Rectal smooth muscle tissue (tissue), 1 donor: ENCODE measurements around the gene IGFBPL1.
"Not testable (repeated sequence)": the region's sequence is repeated elsewhere in the genome, so short reads cannot be mapped to it uniquely, and the experiment has no call there.

Experiments used
- H3K27ac ChIP-seq: one replicate; pipeline ENCODE4 v1.7.0; 2013; ENCODE audit warnings: low read depth, low read length, inconsistent platforms
- H3K27me3 ChIP-seq: one replicate; pipeline ENCODE4 v1.7.0; 2013; ENCODE audit warnings: low read length; ENCODE audit not compliant: control insufficient read depth, insufficient read depth
- H3K36me3 ChIP-seq: one replicate; pipeline ENCODE4 v1.7.0; 2013; ENCODE audit warnings: low read length; ENCODE audit not compliant: control insufficient read depth, insufficient read depth
- H3K4me1 ChIP-seq: one replicate; pipeline ENCODE4 v1.7.0; 2013; ENCODE audit warnings: low read length; ENCODE audit not compliant: control insufficient read depth, insufficient read depth
- H3K4me3 ChIP-seq: one replicate; pipeline ENCODE4 v1.7.0; 2013; ENCODE audit warnings: low read length
- H3K9ac ChIP-seq: one replicate; pipeline ENCODE4 v1.7.0; 2013; ENCODE audit warnings: low read length

The IGFBPL1 gene

GRCh38 chr9:38380872-38381534 is 43.3 kb downstream of the IGFBPL1 start:
- no peak overlapping the region for H3K9ac ChIP-seq
- H3K27ac ChIP-seq = no peak overlapping the region
- H3K4me3 ChIP-seq = no peak overlapping the region

GRCh38 chr9:38380230-38380871 is 43.9 kb downstream of the IGFBPL1 start:
- no peak overlapping the region for H3K27ac ChIP-seq
- no peak overlapping the region for H3K9ac ChIP-seq
- no peaks in the 10 kb centered on the region for H3K36me3 ChIP-seq
- H3K27me3 ChIP-seq = no peaks in the 10 kb centered on the region
- peaks cover 5% of the 10 kb centered on the region for H3K4me1 ChIP-seq
- H3K4me3 ChIP-seq = no peak overlapping the region

More at GRCh38 chr9:38380872-38381534, 43.3 kb downstream of the IGFBPL1 start:
- Histone ChIP-seq H3K4me1 (peaks cover 5% of the 10 kb centered on the region), H3K27me3 (no peaks in the 10 kb centered on the region), H3K36me3 (no peaks in the 10 kb centered on the region)

DNA sequence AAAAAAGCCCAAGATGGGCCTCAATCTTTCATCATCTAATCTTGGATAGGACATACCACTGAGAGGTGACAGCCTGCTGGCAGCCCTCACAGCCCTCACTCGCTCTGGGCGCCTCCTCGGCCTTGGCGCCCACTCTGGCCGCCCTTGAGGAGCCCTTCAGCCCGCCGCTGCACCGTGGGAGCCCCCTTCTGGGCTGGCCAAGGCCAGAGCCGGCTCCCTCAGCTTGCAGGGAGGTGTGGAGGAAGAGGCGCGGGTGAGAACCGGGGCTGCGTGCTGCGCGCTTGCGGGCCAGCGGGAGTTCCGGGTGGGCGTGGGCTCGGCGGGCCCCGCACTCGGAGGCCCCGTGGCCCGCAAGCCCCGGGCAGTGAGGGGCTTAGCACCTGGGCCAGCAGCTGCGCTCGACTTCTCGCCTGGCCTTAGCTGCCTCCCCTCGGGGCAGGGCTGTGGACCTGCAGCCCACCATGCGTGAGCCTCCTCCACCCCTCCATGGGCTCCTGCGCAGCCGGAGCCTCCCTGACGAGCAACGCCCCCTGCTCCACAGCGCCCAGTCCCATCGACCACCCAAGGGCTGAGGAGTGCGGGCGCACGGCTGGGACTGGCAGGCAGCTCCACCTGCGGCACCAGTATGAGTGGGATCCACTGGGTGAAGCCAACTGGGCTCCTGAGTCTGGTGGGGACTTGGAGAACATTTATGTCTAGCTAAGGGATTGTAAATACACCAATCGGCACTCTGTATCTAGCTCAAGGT is 46.7 kb downstream of the IGFBPL1 start:
- not testable (repeated sequence) for H3K4me3 ChIP-seq, H3K4me1 ChIP-seq, H3K36me3 ChIP-seq, H3K27me3 ChIP-seq, H3K9ac ChIP-seq
- H3K27ac ChIP-seq = peak overlapping the region; percentile 72

- Histone ChIP-seq H3K27ac (peak overlapping the region; percentile 72), H3K4me1 (peaks cover 8% of the 10 kb centered on the region), H3K4me3 (no peak overlapping the region), H3K36me3 (no peaks in the 10 kb centered on the region), H3K27me3 (no peaks in the 10 kb centered on the region), H3K9ac (no peak overlapping the region)
Observed at GRCh38 chr9:38376021-38376670, 48.1 kb downstream of the IGFBPL1 start.

DNA sequence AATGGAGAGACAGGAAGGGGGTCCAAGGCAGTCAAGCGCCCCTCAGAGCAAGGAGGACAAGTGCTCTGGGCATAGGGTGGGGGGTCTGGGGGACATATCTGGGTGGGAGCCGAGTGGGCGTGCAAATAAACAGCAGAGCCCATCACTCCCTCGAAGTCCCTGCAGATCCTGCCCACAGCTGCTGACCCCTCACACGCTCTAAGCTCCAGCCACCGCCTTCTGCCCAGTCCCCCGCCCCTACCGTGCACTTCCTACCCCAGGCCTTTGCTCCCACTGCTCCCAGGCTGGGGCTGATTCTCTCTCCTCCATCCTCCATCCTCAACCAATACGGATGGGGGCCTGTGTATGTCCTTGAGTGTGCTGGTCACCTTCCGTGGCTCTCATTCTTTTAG is 48.7 kb downstream of the IGFBPL1 start:
- Histone ChIP-seq H3K27me3 (no peaks in the 10 kb centered on the region), H3K4me3 (no peak overlapping the region), H3K36me3 (no peaks in the 10 kb centered on the region), H3K9ac (no peak overlapping the region), H3K27ac (peak overlapping the region; percentile 60), H3K4me1 (peaks cover 8% of the 10 kb centered on the region)

GRCh38 chr9:38374847-38375571 is 49.2 kb downstream of the IGFBPL1 start:
- H3K27me3 ChIP-seq = no peaks in the 10 kb centered on the region
- peaks cover 8% of the 10 kb centered on the region for H3K4me1 ChIP-seq
- H3K36me3 ChIP-seq = no peaks in the 10 kb centered on the region
- peak overlapping the region; percentile 60 for H3K27ac ChIP-seq
- no peak overlapping the region for H3K9ac ChIP-seq
- H3K4me3 ChIP-seq = no peak overlapping the region

DNA sequence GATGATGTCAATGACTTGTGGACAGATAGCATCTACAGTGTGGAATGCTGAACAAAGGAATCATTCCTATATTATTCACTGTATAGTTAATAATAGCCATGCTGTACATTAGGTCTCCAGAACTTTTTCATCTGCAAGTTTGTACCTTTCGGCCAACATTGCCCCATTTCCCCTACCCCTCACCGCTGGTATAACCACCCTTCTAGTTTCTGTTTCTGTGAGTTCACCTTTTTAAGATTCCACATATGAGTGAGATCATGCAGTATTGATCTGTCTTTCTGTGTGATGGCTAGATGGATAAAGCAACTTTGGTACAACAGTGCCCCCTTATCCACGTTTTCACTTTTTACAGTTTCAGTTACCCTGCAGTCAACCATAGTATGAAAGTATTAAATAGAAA is 50.6 kb downstream of the IGFBPL1 start:
- Histone ChIP-seq H3K4me3 (no peak overlapping the region), H3K27ac (no peak overlapping the region)

GRCh38 chr9:38372762-38373619 is 51.3 kb downstream of the IGFBPL1 start:
- Histone ChIP-seq H3K36me3 (no peaks in the 10 kb centered on the region), H3K9ac (no peak overlapping the region), H3K27me3 (no peaks in the 10 kb centered on the region), H3K27ac (no peak overlapping the region), H3K4me3 (no peak overlapping the region), H3K4me1 (peaks cover 8% of the 10 kb centered on the region)

More for the DNA sequence above, 50.6 kb downstream of the IGFBPL1 start:
- Histone ChIP-seq H3K36me3 (no peaks in the 10 kb centered on the region), H3K27me3 (no peaks in the 10 kb centered on the region), H3K9ac (no peak overlapping the region), H3K4me1 (peaks cover 8% of the 10 kb centered on the region)

GRCh38 chr9:38371495-38371894 is 52.8 kb downstream of the IGFBPL1 start:
- Histone ChIP-seq H3K4me1 (peaks cover 3% of the 10 kb centered on the region), H3K36me3 (no peaks in the 10 kb centered on the region), H3K9ac (no peak overlapping the region), H3K27ac (no peak overlapping the region), H3K27me3 (no peaks in the 10 kb centered on the region), H3K4me3 (no peak overlapping the region)

GRCh38 chr9:38370176-38370575 is 54.1 kb downstream of the IGFBPL1 start:
- Histone ChIP-seq H3K4me3 (no peak overlapping the region), H3K4me1 (peaks cover 2% of the 10 kb centered on the region), H3K27me3 (no peaks in the 10 kb centered on the region), H3K36me3 (no peaks in the 10 kb centered on the region), H3K27ac (no peak overlapping the region), H3K9ac (no peak overlapping the region)

DNA sequence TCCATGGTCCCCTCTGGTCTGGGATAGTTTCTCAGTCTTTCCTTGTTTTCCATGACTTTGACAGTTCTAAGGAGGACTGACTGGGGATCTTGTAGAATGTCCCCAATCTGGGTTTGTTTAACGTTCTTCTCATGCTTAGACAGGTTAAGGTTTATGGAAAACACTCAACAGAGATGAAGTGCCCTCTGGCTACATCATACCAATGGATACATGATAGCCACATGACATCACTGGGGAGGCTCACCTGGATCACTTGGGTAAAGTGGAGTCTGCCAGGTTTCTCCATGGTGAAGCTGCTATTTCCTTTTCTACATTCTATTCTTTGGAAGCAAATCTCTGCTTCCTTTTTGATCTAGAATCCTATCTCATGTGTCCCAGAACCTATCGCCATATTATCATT is 55.5 kb downstream of the IGFBPL1 start:
- Histone ChIP-seq H3K27me3 (no peaks in the 10 kb centered on the region), H3K36me3 (no peaks in the 10 kb centered on the region), H3K27ac (no peak overlapping the region), H3K4me3 (no peak overlapping the region), H3K4me1 (no peaks in the 10 kb centered on the region), H3K9ac (no peak overlapping the region)
